Gastrocnemius medialis (tissue), 4 donors: Measurements from ENCODE around the gene ADCY7.

Experiments used
- CTCF ChIP-seq, 5 experiments: fragments of 450-650 bp in 3 of 5; fragments of 200-600 bp in 2 of 5; sonication (generic) in 2 of 5; IDR thresholded peaks in 4 of 5; conservative IDR thresholded peaks in 1 of 5; 1 replicate in 4 of 5; 2 replicates in 1 of 5; pipeline ENCODE4 v1.5.1; 2016 to 2019; ENCODE audit warnings: antibody characterized with exemption in 5 of 5, mild to moderate bottlenecking in 3 of 5, moderate library complexity in 3 of 5
- POLR2A ChIP-seq, 2 donors: fragments of 450-650 bp; IDR thresholded peaks; one replicate each; pipeline ENCODE4 v1.6.1; 2017; ENCODE audit warnings: antibody characterized with exemption in 2 of 2, mild to moderate bottlenecking in 2 of 2, moderate library complexity in 2 of 2

GRCh38 chr16:50269769-50270509 lies 3.6 kb downstream of the ADCY7 start:
- TF ChIP-seq CTCF (IDR thresholded peaks at IDR 0.05 in 4 of 5, conservative IDR thresholded peaks at IDR 0.05 in 1 of 5) (no peak), POLR2A (IDR thresholded peaks at IDR 0.05) (no peak)
